GM19397 (cell line): ENCODE data around the gene FHOD3.

Experiments used
- ATAC-seq: cut with Tn5 transposase; IDR thresholded peaks from one replicate; pipeline ENCODE4 v1.9.1; 2021; ENCODE audit warnings: mild to moderate bottlenecking, moderate library complexity; ENCODE audit not compliant: unreplicated experiment

FHOD3 gene

DNA sequence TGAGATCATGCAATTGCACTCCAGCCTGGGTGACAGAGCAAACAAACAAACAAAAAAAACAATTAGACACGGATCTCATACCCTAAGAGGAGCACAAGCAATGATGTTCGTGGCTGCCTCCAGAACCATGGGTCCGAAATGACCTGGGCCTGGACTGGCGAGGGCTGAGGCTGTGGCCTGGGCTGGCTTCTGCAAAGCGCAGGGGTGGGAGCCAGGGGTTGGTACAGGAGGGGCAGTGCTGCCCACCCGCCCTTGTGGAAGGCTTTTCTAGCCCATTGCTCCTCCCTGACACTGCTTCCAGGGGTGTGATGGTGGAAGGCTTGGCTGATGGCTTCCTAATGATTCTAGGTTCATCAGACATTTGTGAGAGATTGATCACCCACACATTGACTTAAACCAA lies 167.8 kb downstream of the FHOD3 start:
- ATAC-seq, result no peak

DNA sequence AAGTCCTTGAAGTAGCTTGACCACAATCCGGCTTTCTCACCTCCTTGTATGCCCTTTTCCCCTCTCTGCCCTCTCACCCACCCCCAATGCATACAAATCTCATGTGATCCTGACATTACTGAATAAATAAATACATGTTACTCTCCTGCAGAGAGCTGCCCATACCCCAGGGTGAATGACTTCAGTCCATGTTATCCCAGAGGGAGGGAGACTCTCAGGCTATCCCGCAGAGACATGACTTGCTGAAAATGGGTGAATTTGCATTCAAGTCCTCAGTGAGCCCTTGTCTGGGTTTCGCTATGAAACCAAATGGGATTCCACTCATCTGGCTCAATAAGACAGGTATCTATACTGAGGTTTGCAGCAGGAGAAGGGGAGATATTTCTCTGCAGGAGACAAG lies 168.5 kb downstream of the FHOD3 start:
- ATAC-seq, result no peak

DNA sequence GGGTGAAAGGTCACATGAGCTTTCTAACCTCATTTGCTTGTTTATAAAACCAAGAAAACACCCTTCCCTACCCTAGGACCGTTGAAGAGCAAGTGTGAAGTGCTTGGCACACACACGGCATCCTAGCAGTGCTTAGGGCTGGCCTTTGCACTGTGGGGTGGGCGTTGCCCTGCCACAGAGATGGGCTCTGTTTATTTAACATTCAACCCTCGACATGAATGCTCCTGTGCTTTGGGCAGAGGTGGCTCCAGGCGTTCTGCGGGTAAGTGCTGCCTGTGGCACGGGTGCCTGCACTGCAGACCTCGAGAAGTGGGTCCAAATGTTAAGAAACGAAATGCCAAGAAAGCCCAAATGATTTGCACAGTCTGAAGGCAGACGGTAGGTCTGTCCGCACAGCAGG lies 170.1 kb downstream of the FHOD3 start:
- no peak for ATAC-seq

DNA sequence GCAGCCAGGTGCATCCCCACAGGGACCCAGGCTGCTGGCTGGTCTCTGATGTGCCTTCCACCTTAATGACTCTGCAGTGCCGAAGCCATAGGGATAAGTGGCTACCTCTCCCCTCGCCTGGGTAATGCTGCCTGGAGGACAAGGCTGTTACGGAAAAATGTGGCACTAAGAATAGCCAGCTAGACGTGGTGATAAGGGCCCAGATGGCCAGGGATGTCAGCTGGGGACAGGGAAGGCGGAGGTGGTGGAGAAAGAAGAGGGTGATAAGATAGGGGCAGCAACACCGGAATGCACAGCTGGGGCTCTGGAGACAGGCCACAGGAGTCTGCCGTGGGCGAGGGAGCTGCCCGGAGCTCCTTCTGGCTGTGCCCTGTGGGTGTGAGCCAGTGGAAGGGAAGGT lies 170.6 kb downstream of the FHOD3 start:
- ATAC-seq, result no peak

DNA sequence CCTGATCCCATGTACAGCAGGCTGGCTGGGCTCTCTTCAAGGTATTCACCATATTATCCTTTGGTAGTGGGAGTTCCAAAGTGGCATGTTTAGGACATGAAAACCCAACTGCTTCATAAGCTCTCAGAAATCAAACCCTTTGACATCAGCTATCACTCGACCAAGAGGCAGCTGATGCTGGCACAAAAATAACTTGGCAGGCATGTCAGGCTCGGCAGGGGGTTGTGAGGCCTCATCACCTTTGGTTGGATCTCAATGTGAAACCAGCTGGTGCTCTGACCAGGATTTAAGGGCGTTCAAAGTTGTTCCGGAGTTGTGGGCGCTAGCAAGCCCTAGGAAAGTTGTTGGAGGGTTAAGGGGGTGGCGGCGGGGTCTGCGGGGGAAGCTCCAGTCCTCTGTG lies 171.9 kb downstream of the FHOD3 start:
- ATAC-seq, result no peak

DNA sequence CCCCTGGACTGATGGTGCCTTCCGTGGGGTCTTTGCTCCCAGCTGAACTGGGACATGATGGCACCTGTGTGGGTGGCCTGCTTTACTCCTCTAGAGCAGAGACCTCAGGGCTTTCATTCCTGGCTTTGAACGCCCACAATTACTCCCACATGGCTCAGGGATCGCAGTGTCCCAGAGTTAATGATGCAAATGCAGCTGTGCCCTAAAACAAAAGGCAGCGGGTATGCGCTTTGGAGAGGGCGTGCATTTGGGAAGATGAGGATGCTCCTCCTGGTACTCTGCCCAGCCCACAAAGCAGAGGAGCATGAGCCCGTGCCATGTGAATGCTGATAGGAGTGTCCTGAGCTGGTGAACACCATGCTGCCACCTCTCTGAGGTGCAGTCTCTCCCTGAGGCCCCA lies 173.4 kb downstream of the FHOD3 start:
- ATAC-seq, result no peak

DNA sequence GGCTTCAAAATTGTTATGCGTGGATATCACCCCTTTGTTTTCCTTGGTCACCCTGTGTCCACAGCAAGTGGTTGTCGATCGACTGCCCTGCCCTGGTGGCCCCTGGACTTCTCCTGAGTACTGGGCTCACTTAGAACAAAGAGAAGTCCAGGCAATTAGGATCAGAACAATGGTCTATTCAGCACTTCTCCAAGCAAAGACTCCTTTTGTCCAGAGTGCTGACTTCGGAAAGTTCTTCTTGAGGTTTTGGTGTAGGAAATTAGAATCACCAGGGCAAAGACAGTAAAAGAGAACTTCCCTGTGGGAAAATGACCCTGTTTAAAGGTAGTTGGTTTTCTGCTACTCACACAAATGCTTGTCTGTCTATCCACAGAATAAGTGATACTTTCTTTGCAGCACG lies 173.9 kb downstream of the FHOD3 start:
- no peak for ATAC-seq

DNA sequence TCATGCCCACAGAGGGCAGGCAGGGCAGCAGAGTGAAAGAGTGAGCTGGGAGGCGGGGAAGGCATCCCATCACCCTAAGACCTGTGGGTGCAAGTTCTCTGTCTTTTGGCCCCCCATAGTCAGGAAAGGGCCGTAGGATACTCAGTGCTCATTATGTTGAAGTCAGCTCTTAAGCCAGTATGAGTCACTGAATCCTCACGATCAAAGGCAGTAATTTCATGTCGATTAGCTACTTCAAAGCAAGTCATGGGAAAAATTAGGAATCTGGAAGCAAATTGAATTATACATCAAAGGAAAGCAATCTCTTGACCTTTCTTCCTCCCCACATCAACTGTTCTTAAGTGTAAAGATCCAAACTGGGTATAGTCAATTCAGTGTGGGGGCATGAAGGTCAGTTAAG lies 178.9 kb downstream of the FHOD3 start:
- ATAC-seq, result no peak

DNA sequence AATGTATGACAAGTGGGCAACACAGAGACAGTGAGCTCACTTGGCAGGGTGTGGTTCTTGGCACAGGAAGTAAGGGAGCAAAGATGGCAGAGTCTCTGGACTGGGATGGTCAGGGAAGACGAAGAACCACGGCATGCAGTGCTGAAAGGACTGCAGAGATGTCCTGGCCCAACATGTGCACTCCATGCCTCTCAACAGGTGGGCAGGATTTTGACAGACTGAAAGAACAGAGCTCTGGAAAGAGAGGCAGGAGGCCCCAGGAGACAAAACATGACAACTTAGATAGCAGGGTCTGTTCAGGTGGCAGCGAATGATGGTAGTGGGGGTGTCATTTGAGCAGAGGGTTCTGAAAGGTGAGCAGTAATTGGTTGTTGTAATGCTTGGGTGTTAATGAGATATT lies 180.3 kb downstream of the FHOD3 start:
- no peak for ATAC-seq

DNA sequence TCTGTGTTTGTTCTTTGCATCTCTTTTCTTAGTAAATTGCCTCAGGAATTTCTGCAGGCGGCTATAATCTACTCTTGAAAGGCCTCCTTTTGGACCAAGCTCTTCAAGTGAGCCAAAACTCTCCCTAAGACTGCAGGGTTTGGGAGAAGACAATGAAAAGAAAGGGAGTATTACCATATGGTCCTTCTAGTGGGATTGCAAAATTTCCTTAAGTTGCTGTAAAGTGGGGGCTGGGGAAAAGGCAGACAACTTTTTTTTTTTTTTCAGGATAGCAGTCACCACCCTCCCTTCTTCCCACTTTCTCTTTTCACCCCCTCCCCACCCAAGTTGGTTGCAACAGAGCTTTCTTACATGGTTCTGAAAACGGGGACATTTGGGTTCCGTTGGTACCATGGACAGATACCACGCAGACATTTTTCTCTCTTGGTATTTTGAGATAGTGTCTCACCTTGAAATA lies 183.7 kb downstream of the FHOD3 start:
- ATAC-seq, result no peak

DNA sequence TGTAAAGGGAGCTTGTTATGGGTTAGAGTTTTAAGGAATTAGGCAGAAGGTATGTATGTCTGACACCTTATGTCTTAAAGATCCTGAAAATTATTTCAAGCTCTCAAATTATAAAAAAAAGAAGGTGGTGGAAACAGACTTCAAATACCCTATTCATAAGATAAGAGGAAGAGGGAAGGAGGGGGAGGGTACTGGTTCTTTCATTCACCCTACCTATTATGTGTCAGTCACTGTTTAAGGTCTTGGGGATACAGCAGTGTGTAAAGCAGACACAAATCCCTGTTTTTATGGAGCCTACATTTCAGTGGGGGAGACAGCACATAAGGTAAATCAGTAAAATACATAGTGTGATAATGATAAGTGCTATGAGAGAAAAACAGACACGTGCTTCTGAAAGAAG lies 184.4 kb downstream of the FHOD3 start:
- no peak for ATAC-seq

DNA sequence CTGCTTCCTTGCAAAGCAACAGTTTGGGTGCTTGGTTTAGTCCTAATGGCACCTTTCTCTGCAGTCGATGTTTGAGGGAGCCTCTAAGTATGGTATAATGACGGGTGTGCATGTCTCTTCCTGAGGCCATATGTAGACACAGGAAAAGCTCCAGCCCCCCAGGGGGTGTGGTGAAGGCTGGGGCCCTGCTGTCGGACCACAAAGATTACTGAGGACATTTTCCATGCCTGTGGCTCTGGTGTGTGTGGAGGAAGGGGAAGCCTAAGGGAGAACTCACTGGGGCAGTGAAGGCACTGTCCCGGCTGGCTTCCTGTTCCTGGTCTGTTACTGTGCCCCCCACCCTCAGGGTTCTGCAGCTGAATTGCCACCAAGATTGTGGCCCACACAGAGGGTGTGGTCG lies 187.1 kb downstream of the FHOD3 start:
- no peak for ATAC-seq

DNA sequence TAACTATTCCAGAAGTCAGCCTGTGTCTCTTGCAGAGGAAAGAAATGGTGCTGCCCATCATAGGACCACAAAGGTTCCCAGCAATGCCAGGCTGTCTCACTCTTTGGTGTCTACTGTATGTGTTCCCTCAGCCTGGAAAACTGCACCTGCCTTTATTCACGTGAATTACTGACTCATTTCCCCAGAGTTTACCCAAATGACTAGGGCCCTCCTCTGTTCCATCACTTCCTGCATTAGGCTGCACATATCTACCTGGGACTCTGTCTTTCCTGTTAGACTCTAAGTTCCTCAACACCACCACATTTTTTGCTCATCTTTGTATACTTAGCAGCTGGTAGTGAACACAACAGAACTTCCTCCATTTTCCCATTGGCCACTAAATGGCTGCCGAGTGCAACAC lies 188.3 kb downstream of the FHOD3 start:
- no peak for ATAC-seq

DNA sequence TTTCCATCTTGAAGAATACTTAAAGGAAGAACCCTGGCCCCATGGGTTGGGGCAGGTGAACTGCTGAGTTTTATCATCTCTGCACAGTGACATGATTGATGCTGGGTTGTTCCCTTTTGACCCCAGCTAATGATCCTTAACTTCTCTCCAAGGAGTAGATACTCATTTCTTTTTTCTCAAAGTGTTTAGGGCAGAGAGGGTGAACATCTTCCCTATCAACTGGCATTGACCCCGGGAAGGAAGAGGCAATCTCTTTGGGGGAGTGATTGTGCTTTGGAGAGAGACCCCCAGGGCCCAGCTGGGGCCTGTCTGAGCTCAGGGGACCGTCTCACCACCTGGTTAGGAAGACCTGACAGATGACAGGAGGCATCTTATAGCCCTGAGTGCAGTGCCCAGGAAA lies 190.6 kb downstream of the FHOD3 start:
- ATAC-seq, result no peak

DNA sequence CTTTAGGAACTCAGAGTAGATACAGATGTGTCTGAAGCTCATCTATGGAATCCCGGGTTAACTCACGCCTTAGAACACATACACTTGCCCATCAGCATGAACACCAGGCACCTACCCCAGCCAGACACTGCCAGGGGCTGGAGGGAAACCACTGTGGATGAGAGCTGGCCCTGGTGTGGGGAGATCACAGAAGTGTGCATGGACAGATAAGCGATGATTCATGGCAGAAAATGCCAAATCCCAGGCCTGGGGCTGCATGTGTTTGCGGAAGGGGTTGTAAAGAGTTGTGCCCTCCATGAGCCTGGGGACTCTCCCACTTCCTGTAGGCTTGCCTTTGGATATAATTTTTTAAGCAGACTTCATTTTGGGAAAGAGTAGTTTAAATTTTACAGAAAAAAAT lies 193.4 kb downstream of the FHOD3 start:
- ATAC-seq, result no peak

DNA sequence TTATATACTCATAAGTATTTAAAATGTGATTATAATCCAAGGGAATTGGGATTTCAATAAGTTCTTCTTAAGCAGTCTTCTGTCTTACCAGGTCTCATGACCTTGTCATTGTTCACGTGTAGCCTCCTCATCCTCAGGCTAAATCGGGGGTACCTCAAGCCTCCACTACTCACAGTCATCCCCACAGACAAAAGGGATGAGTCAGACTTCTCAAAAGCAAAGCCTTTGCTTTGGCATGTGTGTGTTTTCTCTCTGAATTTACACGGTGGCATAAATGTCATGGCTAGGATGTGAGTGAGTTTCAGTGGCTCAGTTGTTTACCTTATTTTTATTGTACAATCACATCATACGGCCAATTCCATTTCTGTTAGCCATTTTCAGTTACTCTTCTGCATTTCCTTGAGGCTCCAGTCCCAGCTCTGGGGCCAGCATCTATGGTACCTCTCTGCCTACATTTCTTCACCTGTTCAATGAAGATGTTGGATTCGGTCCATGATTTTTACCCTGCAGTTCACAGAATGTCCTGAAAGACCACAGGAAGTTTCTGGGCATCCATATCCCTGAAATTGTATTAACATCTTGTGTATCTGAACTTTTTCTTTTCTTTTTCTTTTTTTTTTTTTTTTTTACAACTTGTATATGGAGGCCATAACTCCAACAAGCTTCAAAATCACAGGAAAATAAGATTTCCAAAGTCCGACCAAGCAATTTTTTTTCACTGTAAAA lies 195.3 kb downstream of the FHOD3 start:
- no peak for ATAC-seq

DNA sequence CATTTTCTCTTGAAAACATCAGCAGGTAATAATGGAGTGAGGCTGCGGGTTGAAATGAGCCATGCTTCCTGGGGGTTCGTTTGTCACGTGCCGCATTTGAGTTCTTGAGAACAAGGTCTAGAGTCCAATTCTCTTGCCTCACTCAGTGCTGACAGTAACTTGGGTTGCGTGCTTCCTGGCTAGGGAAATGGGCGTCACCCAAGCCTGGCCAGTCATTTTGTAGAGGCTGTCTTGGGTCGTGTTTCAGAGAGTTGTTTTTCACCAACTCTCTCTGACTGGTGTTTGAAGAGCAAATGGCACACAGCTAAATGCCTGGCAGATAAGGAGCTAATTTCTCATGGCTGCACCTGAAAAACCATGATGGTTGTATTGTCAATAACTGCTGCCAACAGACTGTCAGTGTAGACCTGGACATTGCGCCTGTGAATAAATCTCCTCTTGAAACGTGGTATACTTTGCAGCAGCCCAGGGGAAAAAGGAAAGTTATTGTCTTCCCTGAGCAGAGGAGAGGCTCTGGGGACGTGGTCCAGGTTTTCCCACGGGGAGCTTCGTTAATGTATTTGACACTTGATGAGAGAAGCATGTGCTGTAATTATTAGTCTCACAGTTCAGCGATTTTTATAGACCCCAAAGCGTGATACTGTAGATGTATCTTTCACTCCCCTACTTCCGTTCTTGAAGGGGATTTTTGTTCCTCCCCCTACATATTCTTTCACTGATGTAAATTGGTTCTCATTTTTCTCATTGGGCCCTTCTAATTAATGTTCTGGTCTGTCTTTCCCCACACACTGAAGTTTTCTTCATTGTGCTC lies 196.0 kb downstream of the FHOD3 start:
- no peak for ATAC-seq

DNA sequence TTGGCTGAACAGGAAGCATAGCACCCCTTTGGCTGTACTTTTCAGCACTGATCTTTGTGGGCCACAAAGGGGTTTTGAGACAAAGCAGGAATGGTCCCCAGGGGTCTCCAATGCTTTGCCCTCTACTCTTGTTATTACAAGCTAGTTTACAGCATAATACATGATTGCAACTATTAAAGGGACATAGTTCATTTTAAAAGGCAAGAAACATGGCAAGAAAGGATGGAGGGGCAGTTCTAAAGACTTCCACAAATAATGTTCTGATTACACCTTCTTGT lies 196.6 kb downstream of the FHOD3 start:
- no peak for ATAC-seq

DNA sequence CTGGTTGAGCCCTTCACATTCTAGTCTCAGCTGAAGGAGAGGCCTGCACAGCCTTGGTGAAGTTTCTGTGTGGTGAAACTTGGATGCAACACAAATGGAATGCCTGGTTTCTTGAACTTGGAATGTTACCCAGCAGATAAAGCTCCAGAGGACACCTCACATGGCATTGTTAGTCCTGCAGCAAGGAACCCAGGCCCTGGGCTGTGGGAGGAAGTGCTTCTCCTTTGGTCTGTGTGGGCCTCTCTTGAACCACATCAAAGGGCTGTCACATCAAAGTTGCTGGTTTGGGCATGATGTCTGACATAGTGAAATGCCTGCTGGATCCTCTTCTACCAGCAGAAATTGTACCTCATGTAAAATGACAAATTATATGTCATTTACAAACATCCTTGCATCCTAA lies 198.5 kb downstream of the FHOD3 start:
- ATAC-seq, result no peak

DNA sequence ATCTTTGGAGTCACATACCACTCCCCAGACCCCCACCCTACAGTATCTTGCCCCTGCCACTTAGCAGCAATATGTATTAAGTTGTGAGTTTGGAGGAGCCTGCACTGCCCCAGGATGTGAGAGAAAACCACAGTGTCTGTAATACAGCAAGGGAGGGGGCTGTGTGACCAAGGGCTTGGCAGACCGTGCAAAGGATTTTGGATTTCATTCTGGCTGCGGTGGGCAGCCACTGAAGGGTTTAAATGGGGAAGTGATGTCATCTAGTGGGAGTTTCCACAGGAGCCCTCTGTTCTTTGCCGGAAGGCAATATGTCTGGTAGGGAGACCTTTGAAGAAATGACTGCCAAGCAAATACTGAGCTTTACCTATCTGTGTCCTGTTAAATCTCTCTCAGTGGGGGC lies 202.4 kb downstream of the FHOD3 start:
- peak; percentile 81 for ATAC-seq

DNA sequence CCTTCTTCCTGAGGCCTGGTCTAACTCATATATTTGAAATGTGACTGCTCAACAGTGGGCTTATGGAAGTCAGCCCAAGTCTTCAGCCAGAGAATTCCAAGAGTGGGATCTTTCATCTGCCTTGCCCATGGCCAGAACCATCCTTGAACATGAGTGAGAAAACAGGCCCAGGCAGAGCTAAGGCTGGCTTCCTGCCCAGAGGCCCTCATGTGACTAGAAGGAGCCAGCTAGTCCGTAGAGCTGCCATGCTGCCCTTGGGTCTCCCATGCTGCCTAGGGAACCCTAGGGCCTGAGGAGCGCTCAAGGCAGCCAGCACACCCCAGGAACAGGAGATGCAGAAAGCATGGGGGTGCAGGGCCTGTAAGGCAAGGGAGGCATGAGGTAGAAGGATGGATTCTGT lies 203.6 kb downstream of the FHOD3 start:
- ATAC-seq, result no peak

DNA sequence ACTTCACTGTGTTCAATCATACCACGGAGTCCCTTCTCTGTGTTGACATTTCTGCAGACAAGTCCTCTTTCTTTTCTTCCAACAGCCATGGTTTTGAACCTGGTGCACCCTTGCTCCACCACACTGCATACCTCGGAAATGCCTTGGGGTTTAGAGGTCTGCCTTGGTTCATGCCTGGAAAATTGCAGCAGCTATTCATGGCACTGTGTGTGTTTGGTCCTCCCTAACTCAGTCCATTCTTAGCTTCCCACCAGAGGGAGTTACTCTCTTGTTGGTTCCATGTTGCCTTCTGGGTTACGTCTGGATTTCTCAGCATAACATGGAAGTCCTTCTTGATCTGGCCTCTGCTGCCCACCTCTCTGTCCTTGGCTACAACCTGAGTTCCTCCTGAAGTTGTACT lies 206.0 kb downstream of the FHOD3 start:
- no peak for ATAC-seq

DNA sequence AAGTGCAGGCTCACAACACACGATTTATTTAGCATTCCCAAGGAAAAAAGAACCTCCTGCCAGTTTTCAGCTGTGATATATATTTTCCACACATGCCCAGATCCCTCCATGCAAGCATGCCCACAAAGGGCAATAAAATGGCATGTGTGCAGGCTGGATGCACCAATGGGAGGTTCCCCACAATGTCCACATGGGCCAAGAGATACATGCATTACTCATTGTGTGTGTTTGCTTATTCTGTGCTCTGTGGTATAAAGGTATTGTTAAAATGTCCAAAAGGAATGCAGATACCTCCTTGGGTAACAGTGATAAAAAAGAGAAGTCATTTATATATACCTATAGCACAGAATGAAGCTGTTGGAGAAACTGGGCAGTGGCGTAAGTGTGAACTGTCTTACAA lies 207.4 kb downstream of the FHOD3 start:
- ATAC-seq, result no peak
